HG03432 (cell line): Measurements from ENCODE around the gene RDH8.

Experiments
- ATAC-seq: cut with Tn5 transposase; IDR thresholded peaks from one replicate; pipeline ENCODE4 v1.9.1; 2021; ENCODE audit warnings: mild to moderate bottlenecking, moderate library complexity; ENCODE audit not compliant: unreplicated experiment

RDH8 gene, protein sequence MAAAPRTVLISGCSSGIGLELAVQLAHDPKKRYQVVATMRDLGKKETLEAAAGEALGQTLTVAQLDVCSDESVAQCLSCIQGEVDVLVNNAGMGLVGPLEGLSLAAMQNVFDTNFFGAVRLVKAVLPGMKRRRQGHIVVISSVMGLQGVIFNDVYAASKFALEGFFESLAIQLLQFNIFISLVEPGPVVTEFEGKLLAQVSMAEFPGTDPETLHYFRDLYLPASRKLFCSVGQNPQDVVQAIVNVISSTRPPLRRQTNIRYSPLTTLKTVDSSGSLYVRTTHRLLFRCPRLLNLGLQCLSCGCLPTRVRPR

DNA sequence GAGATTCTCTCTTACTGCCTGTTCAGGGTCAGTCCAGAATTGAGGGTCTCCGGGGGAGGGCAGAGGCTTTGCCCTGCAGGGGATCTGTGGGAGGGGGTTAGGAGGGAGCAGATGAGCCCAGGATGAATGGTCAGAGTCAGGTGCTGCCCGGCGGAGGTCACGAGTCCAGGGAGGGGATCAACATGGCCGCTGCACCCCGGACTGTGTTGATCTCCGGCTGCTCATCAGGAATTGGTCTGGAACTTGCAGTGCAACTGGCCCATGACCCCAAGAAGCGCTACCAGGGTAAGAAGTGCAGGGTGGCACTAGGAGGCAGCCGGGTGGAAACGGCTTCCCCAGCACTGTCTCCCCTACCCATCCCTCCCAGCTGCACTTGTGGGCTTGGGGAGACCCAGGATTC, at the start of gene RDH8:
RDH8 (plus strand) TSS at position 168 of the 400 bp plus-strand sequence; CDS start at position 183, 15 bp downstream.
- ATAC-seq, result no peak

DNA sequence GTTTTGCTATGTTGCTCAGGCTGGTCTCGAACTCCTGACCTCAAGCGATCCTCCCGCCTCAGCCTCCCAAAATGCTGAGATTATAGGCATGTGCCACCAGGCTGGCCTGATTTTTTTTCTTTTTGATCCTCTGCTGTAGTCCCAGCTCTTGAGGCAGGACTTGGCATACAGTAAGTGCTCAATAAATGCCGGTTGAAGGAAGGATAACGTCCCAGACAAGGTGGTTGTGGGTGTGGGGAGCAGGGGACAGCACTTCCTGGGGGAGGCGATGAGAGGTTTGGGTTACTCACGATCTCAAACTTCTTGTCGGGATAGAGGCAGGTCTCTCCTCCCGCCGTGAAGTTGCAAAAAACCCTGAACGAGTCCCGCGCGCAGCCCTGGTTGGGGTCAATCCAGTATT, 47.3 kb upstream of the RDH8 start:
- ATAC-seq, result no peak

DNA sequence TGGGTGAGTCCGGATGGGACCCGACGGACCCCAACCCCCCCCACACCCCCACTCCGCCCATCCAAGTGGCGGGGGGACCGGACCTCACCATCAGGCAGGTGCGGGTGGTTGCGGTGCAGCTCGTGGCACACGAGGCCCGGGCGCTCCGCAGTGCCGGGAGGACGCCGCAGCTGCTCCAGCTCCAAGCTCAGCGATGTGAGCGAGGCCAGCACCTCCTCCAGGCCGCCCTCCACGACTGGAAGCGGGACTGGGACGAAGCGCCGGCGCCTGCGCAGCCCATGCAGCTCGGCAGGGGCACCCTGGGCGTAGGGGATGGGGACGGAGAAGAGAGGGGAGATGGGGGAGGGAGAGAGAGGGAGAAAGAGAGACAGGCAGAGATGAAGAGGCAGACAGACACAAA, 46.8 kb upstream of the RDH8 start:
- no peak for ATAC-seq

DNA sequence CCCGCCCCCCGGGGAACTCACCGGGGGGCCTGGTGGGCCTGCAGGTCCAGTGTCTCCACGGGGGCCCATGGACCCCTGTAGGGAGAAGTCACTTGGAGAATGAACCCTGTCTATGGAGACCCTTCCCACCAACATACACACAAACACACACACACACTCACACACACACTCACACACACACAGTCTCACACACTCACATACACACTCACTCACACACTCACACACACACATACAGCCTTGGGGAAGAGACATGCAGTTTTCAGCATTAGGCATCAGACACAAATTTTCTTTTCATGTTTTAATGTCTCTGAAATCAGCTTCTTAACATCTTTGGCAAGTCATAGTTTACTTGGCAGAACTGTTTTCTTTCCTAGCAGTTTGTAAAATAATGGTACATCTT, 46.0 kb upstream of the RDH8 start:
- no peak for ATAC-seq

DNA sequence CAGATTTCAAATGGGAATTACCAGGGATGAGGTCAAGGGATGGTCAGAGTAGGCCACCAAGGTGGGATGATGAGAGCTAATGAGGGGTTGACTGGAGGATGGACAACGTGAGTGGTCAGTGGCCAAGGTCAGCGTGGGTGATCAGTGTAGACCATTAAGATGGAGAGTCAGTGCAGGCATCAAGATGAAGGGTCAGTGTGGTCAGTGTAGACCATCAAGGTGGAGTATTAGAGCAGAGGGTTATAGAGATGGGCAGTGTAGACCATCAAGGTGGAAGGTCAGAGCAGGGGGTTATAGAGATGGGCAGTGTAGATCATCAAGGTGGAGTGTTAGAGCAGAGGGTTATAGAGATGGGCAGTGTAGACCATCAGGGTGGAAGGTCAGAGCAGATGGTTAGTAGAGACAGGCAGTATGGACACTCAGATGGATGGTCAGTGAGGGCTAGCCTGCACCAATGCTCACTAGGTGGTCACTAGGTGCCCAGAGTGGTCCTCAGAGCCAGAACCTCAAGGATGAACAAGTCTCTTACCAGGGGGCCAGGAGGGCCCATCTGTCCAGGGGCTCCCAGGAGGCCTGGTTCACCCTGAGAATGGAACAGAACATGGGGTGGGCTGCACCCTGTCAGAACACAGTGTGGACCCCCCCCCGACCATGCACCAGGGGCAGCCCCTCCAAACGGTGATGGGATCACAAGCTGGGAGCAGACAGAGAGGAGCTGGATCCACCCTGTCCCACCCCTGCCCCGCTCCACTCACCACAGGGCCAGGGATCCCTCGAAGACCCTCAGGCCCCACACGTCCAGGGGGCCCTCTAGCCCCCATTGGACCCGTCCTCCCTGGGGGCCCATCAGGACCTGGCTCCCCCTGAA, 44.2 kb upstream of the RDH8 start:
- ATAC-seq, result no peak

DNA sequence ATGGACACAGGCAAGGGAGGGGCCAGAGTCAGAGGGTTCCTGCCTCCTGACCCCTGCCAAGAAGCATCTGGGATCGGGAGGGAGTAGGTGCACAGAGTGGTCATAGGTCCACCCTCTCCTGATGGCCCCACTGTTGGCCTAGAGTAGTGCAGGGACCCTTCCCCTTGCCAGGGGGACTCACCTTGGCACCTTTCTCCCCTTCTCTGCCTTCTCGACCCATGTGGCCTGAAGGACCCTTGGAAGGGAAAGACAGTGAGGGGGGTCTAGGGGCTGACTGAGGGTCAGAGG, 43.7 kb upstream of the RDH8 start:
- no peak for ATAC-seq

DNA sequence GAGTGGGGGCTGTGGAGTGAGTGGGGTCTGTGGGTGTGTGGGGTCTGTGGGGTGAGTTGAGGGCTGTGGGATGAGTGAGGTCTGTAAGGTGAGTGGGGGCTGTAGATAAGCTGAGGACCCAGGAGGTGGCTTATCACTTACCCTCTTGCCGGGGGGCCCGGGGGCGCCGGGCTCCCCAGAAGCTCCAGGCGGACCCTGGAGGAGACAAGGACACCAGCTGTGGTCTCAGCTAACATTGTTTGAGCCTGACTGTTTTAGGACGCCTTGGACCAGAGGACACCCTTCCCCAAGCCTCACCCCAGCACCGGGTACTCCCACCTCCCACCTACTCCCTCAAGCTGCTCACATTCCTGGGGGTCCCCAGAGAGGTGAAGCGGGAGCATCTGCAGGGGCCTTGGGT, 42.8 kb upstream of the RDH8 start:
- ATAC-seq, result no peak

DNA sequence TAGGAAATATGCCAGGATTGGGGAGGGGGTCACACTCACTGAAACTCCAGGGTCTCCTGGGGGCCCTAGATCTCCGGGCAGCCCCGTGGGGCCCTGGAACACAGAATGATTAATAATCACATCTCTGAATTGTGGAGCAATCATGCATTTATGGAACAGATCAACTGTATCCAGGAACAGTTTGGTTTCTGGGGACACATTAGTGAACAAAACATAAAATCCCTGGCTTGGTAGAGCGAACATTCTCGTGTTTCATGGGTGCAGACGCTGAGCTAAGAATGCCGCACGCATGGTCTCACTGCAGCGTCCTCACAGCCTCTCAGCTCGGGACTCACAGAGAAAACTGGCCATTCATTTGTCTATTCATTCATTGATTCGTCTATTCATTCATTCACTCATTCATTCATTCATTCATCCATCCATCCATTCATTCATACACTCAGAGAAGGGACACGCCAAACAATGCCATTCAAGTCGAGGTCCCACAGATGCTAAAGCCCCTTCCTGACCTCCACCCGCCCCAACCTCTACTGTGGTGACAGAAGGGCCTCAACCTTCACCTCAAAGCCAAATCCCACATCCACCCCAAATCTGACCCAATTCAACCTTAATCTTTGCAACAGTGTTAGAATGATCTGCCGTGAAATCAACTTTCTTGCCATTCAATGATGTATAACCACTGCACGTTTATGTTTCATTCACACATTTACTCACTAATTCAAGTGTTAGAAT, 42.0 kb upstream of the RDH8 start:
- ATAC-seq, result no peak

DNA sequence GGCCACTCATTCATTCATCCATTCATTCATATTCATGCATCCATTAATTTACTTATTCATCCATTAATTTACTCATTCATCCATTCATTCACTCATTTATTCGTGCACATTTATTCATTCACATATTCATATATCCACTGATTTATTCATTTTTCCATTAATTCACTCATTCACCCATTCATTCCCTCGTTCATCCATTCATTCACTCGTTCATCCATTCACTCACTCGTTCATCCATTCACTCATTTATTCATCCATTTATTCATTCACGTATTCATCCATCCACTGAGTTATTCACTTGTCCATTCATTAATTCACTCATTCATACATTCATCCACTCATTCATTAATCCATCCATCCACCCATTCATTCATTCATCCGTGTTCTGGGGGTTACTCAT, 41.2 kb upstream of the RDH8 start:
- no peak for ATAC-seq

DNA sequence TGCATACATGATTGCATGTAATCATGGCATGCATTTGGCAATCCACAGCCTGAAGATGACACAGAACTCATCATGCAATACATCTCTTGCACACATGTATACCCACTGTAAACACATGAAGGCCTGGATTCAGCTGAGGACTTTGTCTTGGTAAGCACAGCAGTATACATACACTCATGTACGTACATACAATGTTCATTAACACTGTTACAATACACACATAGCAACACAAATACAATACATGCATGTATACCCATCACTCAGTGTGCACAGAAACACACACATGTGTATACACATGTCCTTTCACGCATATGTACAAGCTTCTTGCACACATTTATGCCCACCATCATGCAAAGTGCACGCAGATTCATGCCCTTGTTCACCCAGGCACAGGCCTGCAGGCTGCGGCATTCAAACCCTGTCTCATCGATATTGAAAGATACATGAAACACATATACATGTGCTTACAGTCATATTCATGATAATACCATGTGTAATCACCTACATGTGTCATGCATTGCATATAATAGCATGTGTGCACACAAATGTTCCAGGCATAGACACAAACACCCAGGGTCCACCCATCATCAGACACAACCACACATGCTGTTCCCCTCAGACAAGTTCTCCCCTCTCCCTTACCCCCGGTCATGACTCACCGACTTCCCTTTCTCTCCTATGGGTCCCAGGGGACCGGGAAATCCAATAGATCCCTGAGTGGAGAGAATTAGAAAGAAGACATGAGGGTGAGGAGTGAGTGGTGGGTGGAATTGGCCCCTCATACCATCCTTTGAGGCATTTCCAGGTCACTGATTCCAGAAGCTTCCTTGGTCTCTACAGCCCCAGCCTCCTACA, 31.6 kb upstream of the RDH8 start:
- ATAC-seq, result no peak

DNA sequence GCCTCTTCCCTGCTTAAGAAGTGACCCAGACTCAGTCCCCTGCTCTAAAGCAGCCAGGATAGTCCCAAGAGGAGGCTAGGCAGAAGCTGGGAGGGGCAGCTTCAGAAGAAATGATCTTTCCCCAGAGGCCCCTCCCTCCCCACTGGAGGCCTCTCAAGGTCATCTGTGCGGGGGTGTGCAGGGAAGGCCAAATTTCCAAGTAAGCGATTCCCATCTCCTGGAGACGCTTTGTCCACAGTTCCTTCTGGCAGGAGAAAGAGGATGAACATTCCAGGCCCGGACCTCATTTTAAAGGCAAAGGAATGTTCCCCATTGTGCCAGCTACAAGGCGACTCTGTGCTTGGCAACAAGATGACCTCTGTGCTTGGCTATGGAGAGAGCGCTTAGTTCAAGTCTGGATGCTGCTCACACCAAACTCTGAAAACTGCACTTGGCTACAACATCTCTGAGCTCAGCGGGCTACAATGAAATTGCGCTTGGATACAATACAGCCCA, 26.4 kb upstream of the RDH8 start:
- ATAC-seq, result no peak

DNA sequence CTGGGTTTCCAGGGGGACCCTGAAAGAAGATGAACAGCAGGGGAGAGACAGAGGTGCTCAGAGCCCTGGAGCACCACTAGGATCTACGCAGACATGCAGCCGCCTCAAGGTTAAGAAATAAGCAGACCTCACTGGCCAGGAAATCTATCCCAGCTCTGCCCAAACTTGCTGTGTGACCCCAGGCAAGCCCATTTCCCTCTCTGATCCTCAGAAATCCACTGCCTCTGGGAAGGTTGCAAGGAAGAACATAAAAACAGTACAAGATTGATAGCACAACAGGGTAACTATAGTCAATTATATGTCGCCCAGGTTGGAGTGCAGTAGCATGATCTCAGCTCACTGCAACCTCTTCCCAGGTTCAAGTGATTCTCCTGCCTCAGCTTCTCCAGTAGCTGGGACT, 23.8 kb upstream of the RDH8 start:
- ATAC-seq, result no peak

DNA sequence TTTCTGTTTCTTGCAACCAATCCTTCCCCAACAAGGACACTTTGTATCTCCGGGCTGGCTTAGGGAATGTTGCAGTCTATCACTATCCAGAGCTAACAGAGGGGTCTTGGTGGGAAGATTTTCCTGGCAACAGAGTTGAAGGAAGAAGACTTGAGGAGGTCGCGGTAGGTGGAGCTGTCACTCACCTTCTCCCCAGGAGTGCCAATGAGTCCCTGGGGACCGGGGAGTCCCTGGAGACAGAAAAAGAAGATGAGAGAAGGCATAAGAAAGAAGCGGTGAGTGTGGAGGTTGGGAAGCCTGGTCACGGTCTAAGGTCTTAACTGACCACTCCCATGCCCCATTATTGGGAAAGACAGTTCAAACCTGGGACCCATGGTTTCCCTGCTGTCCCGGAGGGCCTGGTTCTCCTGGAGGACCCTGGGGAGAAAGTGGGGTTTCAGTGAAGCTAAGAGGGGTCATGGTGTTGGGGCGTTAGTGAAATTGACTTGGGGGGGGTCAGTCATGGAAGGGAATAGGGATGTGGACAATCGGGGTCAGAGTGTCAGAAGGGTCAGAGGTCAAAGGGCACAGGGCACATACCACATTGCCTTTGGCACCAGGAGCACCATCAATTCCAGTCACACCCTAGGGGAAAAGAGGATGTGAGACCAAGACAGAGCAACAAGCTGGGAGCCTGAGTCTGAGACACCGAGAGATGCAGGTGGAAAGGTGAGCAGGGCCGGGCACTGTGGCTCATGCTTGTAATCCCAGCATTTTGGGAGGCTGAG, 21.7 kb upstream of the RDH8 start:
- no peak for ATAC-seq

DNA sequence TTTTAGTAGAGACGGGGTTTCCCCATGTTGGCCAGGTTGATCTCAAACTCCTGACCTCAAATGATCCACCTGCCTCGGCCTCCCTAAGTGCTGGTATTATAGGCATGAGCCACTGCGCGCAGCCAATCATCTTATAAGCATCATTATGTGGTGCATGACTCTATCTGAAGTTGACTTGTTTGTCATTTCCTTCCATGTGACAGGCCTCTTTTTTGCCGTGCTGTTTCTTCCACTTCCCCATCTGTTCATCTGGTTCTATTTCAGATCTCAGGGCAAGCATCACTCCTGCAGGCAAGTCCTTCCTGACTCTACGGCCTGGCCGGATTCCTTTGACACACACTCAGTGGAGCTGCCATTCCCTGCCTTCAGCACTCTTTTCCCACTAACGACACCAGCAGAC, 18.2 kb upstream of the RDH8 start:
- ATAC-seq, result no peak

DNA sequence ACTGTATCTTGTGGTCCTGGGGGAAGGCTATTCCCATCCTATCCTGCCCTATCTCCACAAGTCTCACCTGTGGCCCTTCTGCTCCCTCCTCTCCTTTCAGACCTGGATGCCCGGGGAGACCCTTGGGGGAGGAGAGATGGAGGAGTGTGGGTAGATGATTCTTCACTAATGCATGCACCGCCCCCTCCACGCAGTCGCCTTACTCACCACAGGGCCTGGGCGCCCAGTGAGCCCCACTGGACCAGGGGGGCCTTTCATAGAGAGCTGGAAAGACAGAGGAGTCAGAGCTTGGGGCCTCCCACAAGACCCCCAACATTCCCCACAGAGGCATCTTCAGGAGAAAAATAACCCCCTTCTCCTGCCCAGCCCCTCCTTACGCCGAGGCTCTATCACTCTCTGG, 17.3 kb upstream of the RDH8 start:
- ATAC-seq, result no peak

DNA sequence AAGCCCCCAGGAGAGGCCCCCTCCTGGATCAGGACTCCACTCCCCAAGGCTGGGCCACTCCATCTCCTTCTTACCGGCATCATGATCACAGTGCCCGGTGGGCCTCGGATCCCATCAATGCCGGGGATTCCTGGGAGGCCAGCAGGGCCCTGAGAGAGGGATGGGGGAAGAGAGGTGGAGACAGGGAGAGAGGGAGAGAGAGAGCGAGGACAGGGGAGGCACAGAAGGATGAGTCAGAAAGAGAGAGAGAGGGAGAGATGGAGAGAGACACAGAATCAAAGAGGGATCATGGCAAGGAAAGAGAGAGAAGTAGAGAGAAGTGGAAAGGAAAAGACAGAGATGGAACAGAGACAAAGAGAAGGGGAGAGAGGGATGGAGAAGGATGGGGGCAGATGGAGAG, 16.7 kb upstream of the RDH8 start:
- ATAC-seq, result no peak

DNA sequence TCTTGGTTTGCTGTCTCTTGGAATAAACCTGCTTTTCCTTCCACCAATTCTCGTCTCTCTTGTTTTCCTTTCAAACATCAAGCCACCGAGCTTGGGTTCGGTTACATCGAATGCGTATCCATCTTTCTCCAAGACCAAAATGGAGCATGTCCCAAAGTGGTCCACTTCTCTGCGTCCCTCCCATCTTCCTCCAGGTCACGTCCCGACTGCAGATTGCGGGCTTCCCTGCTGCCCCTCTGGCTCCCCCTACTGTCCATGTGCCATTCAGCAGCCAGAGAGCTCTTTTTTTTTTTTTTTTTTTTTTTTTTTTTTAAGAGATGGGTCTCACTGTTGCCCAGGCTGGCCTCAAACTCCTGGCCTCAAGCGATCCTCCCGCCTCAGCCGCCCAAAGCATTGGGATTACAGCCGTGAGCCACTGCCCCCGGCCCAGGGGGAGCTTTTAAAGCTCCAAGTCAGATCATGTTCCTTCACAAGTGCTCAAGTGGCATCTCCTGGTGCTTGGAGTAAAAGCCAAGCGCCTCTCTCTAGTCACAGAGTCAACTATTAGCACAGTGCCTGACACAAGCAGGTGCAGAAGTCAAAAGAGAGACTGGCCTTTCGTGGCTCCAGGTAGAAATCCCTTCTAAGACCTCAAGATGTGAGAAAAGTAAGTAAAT, 13.0 kb upstream of the RDH8 start:
- ATAC-seq, result no peak

DNA sequence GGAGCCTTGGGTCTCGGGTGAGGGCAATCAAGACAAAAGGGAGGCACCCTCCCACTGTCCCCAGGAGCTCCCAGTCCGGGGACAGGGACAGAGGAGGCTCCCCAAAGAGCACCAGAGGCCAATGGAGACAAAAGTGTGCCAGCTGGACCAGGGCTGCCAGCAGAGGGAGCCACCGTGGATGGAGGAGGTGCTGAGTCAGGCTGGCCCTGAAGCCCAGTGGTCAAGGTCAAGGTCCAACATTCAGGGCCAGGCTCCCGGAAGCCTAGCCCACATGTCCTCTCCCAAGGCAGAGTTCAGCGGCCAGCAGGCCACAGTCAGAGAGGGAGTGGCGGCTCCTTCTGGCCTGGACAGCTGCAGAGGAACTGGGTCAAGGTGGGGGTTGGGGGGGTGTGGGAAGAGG, 11.4 kb upstream of the RDH8 start:
- ATAC-seq, result no peak

DNA sequence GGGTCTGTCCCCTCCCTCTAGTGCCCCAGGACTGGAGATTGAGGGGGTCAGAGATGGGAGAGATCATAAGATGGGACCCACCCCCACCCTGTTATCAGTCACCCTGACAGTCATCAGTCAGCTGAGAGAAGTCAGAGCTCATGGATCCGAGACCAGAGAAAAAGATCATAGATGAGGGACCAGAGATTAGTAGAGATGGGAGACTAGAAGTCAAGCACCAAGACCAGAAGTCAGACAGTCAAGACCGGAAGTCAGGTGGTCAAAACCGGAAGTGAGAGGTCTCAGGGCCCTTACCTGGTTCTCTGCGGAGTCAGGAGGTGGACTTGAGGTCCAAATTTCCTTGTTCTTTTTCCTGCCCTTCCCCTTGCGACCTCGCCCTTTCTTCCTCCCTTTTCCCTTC, 10.0 kb upstream of the RDH8 start:
- ATAC-seq, result no peak

DNA sequence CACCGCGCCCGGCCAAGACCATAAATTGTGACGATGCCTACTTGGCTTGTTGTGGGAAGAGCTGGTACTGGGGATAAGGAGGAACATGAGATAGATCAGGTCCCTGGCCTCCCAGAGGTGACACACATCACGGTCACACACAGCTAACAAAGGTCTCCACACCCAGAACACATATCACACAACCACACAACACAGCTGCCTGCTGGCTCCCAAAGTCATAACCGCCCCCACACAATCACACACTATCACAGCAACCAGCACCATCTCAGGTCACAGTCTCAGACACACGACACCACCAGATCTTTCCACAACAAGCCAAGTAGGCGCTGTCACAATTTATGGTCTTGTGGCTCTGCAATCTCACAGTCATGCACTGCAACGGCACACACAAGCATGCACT, 8.7 kb upstream of the RDH8 start:
- no peak for ATAC-seq
